Measurements from ENCODE around the gene KLHL18. TPM values are rescaled to one million over a fixed set of nuclear protein-coding genes. Genes with fewer than 3 reads are reported as not detected.
"Not testable (repeated sequence)": the region's sequence is repeated elsewhere in the genome, so short reads cannot be mapped to it uniquely, and the experiment has no call there.

Gene KLHL18
- total RNA-seq, 2 donors from 2014 or later: 22.3 to 31.6 TPM

DNA sequence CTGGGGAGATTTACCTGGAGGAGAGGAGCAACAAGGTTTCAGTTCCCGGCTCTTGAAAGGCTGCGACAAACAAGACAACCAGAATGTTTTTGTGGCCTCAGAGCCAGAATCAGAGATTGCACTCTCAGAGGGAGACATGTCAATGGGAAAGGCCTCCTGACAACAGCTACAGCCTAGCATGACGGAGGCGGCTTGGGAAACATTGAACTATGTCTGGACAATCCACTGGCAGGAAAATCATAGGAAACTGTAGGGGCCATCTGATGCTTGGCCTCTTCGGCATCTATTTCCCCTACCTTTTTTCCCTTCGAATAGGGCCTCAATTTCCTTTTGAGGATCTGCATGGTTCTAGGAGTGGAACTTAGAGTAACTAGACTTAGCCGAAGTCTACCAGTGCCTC is 84.9 kb downstream of the KLHL18 start:
- DNase-seq: no peak
- H3K9me3 ChIP-seq: no peaks in the 10 kb centered on the region
- no peak overlapping the region for H3K9ac ChIP-seq (ENCODE audit: low read depth in 2 of 2, low read length in 2 of 2)
- no peaks in the 10 kb centered on the region for H3K36me3 ChIP-seq
- TF ChIP-seq, protein P1, sequence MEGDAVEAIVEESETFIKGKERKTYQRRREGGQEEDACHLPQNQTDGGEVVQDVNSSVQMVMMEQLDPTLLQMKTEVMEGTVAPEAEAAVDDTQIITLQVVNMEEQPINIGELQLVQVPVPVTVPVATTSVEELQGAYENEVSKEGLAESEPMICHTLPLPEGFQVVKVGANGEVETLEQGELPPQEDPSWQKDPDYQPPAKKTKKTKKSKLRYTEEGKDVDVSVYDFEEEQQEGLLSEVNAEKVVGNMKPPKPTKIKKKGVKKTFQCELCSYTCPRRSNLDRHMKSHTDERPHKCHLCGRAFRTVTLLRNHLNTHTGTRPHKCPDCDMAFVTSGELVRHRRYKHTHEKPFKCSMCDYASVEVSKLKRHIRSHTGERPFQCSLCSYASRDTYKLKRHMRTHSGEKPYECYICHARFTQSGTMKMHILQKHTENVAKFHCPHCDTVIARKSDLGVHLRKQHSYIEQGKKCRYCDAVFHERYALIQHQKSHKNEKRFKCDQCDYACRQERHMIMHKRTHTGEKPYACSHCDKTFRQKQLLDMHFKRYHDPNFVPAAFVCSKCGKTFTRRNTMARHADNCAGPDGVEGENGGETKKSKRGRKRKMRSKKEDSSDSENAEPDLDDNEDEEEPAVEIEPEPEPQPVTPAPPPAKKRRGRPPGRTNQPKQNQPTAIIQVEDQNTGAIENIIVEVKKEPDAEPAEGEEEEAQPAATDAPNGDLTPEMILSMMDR (IDR thresholded peaks at IDR 0.05): no peak
- H3K4me1 ChIP-seq: no peaks in the 10 kb centered on the region
- H3K27ac ChIP-seq: no peak overlapping the region
- intact Hi-C loops (cut with DNase I): no loop called here
- H3K27me3 ChIP-seq: no peaks in the 10 kb centered on the region
- no peak overlapping the region for H3K4me3 ChIP-seq

DNA sequence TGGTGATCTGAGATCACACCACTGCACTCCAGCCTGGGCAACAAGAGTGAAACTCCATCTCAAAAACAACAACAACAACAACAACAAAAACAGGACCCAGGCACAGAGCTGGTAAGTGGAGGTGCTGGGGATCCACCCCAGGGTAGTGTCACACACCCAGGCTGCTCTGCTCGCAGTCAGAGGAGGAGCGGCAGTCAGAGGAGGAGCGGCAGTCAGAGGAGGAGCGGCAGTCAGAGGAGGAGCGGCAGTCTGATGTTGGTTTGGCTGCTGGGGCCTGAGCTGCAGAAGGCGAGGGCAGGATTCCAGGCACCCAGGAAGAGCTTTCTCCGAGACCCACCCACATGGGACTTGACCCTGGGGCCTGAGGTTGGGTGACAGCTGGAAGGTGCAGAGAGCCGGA is 87.3 kb downstream of the KLHL18 start:
- intact Hi-C loops (cut with DNase I); DNase-seq; H3K27ac ChIP-seq; H3K4me1 ChIP-seq; H3K36me3 ChIP-seq; H3K4me3 ChIP-seq; H3K27me3 ChIP-seq; H3K9ac ChIP-seq (ENCODE audit: low read depth in 2 of 2, low read length in 2 of 2); H3K9me3 ChIP-seq: not testable (repeated sequence)

DNA sequence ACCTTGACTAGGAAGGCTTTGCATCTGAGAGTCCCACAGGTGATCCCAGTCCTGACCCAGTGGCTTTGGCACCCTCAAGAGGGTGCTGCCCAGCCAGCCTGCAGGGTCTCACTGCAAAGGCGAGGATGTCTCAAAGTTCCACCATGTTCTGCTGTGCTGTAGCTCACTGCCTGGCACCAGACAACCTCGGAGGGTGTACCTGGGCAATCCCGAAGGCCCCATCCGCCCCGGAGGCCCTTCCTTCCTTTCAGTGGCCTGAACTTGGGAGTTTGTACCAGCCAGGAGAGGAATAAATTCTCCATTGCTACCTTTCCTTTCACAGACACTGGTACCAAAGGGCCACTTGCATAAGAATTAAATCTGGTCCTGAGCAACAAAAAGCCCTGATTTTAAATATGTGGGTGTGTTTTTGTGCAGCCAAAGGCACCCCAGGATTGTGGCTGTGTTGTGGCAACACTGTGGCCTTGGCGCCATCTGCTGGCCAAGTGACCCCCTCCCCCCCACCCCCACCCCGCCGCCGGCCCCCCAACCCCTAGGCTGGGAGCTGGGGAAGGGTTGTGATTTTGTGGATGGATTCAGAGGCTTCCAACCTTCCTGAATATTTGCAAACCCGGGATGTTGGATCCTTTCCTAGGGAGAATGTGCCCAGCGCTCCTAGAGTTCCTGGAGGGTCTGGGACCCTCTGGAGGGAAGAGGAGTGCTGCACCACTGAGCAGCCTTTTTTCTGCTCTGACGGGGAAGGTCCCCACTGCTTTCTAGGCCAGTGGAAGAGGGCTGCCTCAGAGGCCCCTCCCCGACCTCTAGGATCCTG is 88.3 kb downstream of the KLHL18 start:
- no peaks in the 10 kb centered on the region for H3K36me3 ChIP-seq
- intact Hi-C loops (cut with DNase I): no loop called here
- no peaks in the 10 kb centered on the region for H3K27me3 ChIP-seq

DNA sequence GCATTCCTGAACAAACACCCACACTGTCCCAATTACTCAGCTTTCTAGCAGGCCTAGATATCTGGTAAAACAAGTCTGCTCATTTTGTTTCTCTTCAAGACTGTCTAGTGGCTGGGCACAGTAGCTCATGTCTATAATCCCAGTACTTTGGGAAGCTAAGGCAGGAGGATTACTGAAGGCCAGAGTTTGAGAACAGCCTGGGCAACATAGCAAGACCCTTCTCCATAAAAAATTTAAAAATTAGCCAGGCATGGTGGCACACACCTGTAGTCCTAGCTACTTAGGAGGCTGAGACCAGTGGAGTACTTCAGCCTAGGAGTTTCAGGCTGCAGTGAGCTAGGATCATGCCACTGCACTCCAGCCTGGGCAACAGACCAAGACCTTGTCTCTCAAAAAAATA is 91.8 kb downstream of the KLHL18 start:
- H3K27me3 ChIP-seq: no peaks in the 10 kb centered on the region
- TF ChIP-seq, protein P1 (IDR thresholded peaks at IDR 0.05): no peak
- no peak overlapping the region for H3K4me3 ChIP-seq
- intact Hi-C loops (cut with DNase I): no loop called here
- no peak overlapping the region for H3K27ac ChIP-seq
- no peak overlapping the region for H3K9ac ChIP-seq (ENCODE audit: low read depth in 2 of 2, low read length in 2 of 2)
- H3K9me3 ChIP-seq: no peaks in the 10 kb centered on the region
- DNase-seq: no peak
- H3K36me3 ChIP-seq: no peaks in the 10 kb centered on the region
- H3K4me1 ChIP-seq: no peaks in the 10 kb centered on the region

More for the DNA sequence above, 88.3 kb downstream of the KLHL18 start:
- H3K9ac ChIP-seq (ENCODE audit: low read depth in 2 of 2, low read length in 2 of 2): no peak overlapping the region
- no peak overlapping the region for H3K27ac ChIP-seq
- H3K4me1 ChIP-seq: no peaks in the 10 kb centered on the region
- peak; percentile 27 for DNase-seq
- H3K9me3 ChIP-seq: no peaks in the 10 kb centered on the region
- H3K4me3 ChIP-seq: no peak overlapping the region
- TF ChIP-seq, protein P1 (IDR thresholded peaks at IDR 0.05): peak; percentile 33

DNA sequence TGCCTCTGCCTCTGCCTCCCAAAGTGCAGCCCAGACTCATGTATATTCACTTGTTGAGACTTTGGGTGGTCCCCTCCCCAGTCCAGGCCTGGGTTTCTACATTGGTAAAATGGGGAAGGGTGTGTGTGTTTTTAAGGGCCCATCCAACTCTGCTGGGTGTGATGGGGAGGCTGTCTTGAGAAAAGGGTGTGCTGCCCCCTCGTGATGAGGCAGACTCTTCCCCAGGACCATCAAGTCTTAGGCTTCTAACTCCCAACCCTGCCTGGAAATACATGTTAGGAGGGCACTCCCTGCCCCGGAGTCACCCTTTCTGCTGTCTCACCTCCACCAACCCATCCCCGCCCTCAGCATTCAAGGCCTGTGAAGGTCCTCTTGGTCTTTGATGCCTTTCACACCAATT is 93.6 kb downstream of the KLHL18 start:
- Histone ChIP-seq H3K4me1 (no peaks in the 10 kb centered on the region), H3K27ac (no peak overlapping the region), H3K36me3 (no peaks in the 10 kb centered on the region), H3K9me3 (no peaks in the 10 kb centered on the region), H3K4me3 (no peak overlapping the region), H3K27me3 (no peaks in the 10 kb centered on the region), H3K9ac (ENCODE audit: low read depth in 2 of 2, low read length in 2 of 2) (no peak overlapping the region)
- TF ChIP-seq, protein P1 (IDR thresholded peaks at IDR 0.05): no peak
- intact Hi-C loops (cut with DNase I): no loop called here
- DNase-seq: no peak

DNA sequence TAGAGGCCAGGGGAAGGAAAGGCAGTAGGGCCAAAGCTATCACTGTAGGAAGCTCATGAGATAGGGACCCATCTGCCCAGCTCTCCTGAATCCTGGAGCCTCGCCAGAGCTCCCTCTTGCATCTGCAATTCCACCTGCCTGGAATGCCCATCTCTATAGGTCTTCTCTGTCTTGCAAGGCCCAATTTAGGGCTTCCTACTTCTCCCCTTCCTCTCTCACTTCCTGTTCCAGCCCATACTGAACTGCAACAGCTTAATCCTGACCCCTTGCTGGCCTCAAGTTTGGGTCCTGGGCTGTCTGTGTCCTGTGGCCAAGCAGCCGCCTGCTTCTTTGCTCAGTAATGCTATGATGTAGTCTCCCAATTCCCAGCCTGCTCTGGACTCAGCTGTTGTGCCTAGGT is 94.4 kb downstream of the KLHL18 start:
- TF ChIP-seq, protein P1 (IDR thresholded peaks at IDR 0.05): no peak
- no peak overlapping the region for H3K4me3 ChIP-seq
- intact Hi-C loops (cut with DNase I): no loop called here
- DNase-seq: no peak
- H3K9me3 ChIP-seq: no peaks in the 10 kb centered on the region
- no peaks in the 10 kb centered on the region for H3K36me3 ChIP-seq
- H3K4me1 ChIP-seq: no peaks in the 10 kb centered on the region
- no peaks in the 10 kb centered on the region for H3K27me3 ChIP-seq
- no peak overlapping the region for H3K27ac ChIP-seq
- H3K9ac ChIP-seq (ENCODE audit: low read depth in 2 of 2, low read length in 2 of 2): no peak overlapping the region
